Panc1 (cell line): ENCODE data around the gene BAD. TPM values are rescaled to one million over a fixed set of nuclear protein-coding genes. Genes with fewer than 3 reads are reported as not detected.

Source experiments
- ATAC-seq: fragments of 200-7000 bp; cut with Tn5 transposase; 2 replicates; pipeline ENCODE4 v1.9.1; 2020; ENCODE audit warnings: mild to moderate bottlenecking, moderate library complexity
- BruUV-seq: library from RNA; stranded (reverse); fragments of 400-500 nt; replicated peaks from 2 replicates; lab custom pipeline; 2021; lab: Mats Ljungman, UMichigan
- CTCF ChIA-PET: fragments of 300-600 bp; sonication (Branson Sonifier 250); formaldehyde crosslinking; loops from one replicate; lab custom pipeline; 2022; ENCODE audit warnings: antibody characterized with exemption; lab: Charles Lee
- POLR2A ChIA-PET: fragments of 300-600 bp; sonication (Branson Sonifier 250); formaldehyde crosslinking; loops from one replicate; lab custom pipeline; 2022; ENCODE audit warnings: antibody characterized with exemption; lab: Charles Lee
- DNase-seq: peaks from one replicate; pipeline ENCODE4 v3.0.0-alpha.2; 2010; ENCODE audit warnings: low read depth, low spot score
- H3K27ac ChIP-seq: 2 replicates; pipeline ENCODE4 v1.5.1; 2011; ENCODE audit warnings: mild to moderate bottlenecking, low read length, inconsistent platforms
- H3K27me3 ChIP-seq: fragments of 200-500 bp; sonication (Bioruptor generic); 2 replicates; pipeline ENCODE4 v1.6.0; 2014; ENCODE audit warnings: low read length, inconsistent platforms; ENCODE audit not compliant: control insufficient read depth, insufficient read depth
- H3K36me3 ChIP-seq: fragments of 200-500 bp; sonication (Bioruptor generic); 2 replicates; pipeline ENCODE4 v1.5.1; 2014; ENCODE audit warnings: inconsistent platforms, mild to moderate bottlenecking, low read length, moderate library complexity; ENCODE audit not compliant: control insufficient read depth, insufficient read depth
- H3K4me1 ChIP-seq: 2 replicates; pipeline ENCODE4 v1.5.1; 2011; ENCODE audit warnings: inconsistent platforms, mild to moderate bottlenecking, low read length, moderate library complexity; ENCODE audit not compliant: control insufficient read depth, insufficient read depth
- H3K4me3 ChIP-seq, 2 experiments: 2 replicates each; pipeline ENCODE4 v1.5.1; 2011 to 2012; ENCODE audit warnings: low read depth in 2 of 2, low read length in 2 of 2, mild to moderate bottlenecking in 2 of 2, inconsistent platforms in 1 of 2, moderate library complexity in 1 of 2
- H3K9me3 ChIP-seq: fragments of 200-500 bp; sonication (Bioruptor generic); 2 replicates; pipeline ENCODE4 v1.5.1; 2014; ENCODE audit warnings: low read depth, mild to moderate bottlenecking, inconsistent platforms, low read length, moderate library complexity; ENCODE audit not compliant: control insufficient read depth, insufficient read depth
- POLR2AphosphoS5 ChIP-seq: IDR thresholded peaks from 2 replicates; pipeline ENCODE4 v1.6.1; 2012; ENCODE audit warnings: mild to moderate bottlenecking, low read depth, low read length, moderate library complexity
- SIN3A ChIP-seq: IDR thresholded peaks from 2 replicates; pipeline ENCODE4 v1.6.1; 2012; ENCODE audit warnings: low read depth, mild to moderate bottlenecking, low read length, moderate library complexity, borderline replicate concordance; ENCODE audit not compliant: insufficient read depth
- TCF7L2 ChIP-seq: IDR thresholded peaks from 2 replicates; pipeline ENCODE4 v1.6.1; 2011; ENCODE audit warnings: mild to moderate bottlenecking, low read depth, low read length, inconsistent platforms
- in situ Hi-C: cut with HindIII; loops from 2 replicates; pipeline ENCODE4 v1.10.0; 2016; ENCODE audit warnings: low sequenced_read_pairs, low pct_unique_long_range_greater_than_20kb
- intact Hi-C: fragments of 100-400 bp; cut with micrococcal nuclease; formaldehyde crosslinking; loops from one replicate; pipeline ENCODE4 v1.10.0; 2022; ENCODE audit not compliant: unreplicated experiment
- total RNA-seq: library from RNA; stranded (reverse); gene quantifications from one replicate; pipeline ENCODE4 v1.2.1, GENCODE V29; 2021; ENCODE audit not compliant: unreplicated experiment
- TF ChIP-seq, protein P1 (sequence below), 2 experiments: IDR thresholded peaks; 2 replicates each; pipeline ENCODE4 v1.6.1; 2011 to 2012; ENCODE audit warnings: low read depth in 2 of 2, control low read depth in 1 of 2, low read length in 1 of 2, mild to moderate bottlenecking in 1 of 2, moderate library complexity in 1 of 2; ENCODE audit not compliant: insufficient read depth in 1 of 2
- TF ChIP-seq, protein P2 (sequence below): fragments of 450-650 bp; IDR thresholded peaks from 2 replicates; pipeline ENCODE4 v1.5.1; 2017; ENCODE audit warnings: mild to moderate bottlenecking

BAD gene
- total RNA-seq, 1 experiment from 2014 or later, result 77.7 TPM

DNA sequence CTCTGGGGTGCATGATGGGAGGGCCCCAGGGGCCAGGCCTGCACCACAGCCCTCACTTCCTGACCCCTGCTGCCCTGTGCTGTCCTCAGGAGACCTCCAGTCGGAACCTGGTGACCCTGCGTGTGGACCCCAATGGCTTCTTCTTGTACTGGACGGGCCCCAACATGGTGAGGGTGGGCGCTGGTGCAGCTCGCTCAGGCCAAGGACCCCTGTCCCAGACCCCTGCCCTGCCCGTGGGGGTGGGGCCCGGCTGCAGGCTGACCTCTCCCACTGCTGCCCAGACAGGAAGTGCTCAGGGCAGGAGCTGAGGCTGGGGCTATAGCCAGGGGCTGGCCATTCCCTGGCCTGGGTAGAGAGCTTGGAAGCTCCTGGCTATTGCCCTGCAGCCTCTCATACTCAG lies 30.1 kb downstream of the BAD start:
- Histone ChIP-seq H3K4me3 (no peak overlapping the region), H3K36me3 (peaks cover 3% of the 10 kb centered on the region; the same call in 1 of the 2 replicates), H3K27me3 (no peaks in the 10 kb centered on the region), H3K4me1 (peaks cover 24% of the 10 kb centered on the region), H3K27ac (no peak overlapping the region), H3K9me3 (no peaks in the 10 kb centered on the region)
- DNase-seq, result no peak
- no TSS peak for BruUV-seq
- TF ChIP-seq, protein P1, sequence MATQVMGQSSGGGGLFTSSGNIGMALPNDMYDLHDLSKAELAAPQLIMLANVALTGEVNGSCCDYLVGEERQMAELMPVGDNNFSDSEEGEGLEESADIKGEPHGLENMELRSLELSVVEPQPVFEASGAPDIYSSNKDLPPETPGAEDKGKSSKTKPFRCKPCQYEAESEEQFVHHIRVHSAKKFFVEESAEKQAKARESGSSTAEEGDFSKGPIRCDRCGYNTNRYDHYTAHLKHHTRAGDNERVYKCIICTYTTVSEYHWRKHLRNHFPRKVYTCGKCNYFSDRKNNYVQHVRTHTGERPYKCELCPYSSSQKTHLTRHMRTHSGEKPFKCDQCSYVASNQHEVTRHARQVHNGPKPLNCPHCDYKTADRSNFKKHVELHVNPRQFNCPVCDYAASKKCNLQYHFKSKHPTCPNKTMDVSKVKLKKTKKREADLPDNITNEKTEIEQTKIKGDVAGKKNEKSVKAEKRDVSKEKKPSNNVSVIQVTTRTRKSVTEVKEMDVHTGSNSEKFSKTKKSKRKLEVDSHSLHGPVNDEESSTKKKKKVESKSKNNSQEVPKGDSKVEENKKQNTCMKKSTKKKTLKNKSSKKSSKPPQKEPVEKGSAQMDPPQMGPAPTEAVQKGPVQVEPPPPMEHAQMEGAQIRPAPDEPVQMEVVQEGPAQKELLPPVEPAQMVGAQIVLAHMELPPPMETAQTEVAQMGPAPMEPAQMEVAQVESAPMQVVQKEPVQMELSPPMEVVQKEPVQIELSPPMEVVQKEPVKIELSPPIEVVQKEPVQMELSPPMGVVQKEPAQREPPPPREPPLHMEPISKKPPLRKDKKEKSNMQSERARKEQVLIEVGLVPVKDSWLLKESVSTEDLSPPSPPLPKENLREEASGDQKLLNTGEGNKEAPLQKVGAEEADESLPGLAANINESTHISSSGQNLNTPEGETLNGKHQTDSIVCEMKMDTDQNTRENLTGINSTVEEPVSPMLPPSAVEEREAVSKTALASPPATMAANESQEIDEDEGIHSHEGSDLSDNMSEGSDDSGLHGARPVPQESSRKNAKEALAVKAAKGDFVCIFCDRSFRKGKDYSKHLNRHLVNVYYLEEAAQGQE (IDR thresholded peaks at IDR 0.05; ENCODE audit: insufficient read depth in 1 of 2, low read depth in 2 of 2, low read length in 1 of 2), result no peak
- no peak for TF ChIP-seq TCF7L2
- TF ChIP-seq, protein P2, sequence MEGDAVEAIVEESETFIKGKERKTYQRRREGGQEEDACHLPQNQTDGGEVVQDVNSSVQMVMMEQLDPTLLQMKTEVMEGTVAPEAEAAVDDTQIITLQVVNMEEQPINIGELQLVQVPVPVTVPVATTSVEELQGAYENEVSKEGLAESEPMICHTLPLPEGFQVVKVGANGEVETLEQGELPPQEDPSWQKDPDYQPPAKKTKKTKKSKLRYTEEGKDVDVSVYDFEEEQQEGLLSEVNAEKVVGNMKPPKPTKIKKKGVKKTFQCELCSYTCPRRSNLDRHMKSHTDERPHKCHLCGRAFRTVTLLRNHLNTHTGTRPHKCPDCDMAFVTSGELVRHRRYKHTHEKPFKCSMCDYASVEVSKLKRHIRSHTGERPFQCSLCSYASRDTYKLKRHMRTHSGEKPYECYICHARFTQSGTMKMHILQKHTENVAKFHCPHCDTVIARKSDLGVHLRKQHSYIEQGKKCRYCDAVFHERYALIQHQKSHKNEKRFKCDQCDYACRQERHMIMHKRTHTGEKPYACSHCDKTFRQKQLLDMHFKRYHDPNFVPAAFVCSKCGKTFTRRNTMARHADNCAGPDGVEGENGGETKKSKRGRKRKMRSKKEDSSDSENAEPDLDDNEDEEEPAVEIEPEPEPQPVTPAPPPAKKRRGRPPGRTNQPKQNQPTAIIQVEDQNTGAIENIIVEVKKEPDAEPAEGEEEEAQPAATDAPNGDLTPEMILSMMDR, result no peak
- no peak for TF ChIP-seq POLR2AphosphoS5
- intact Hi-C loops, result no loop called here
- in situ Hi-C loops, result no loop called here
- ChIA-PET CTCF (interaction anchor here (0.6 kb wide), 1 partner anchor 31 kb away, joined by 6 read pairs; the partner anchor contains the start of gene GPR137), POLR2A (no interaction called here)
- no peak for ATAC-seq

GRCh38 chr11:64253481-64253880 lies 31.0 kb downstream of the BAD start:
- ChIA-PET CTCF (no interaction called here), POLR2A (no interaction called here)
- H3K27ac ChIP-seq, result peak overlapping the region; percentile 34; the same call in 1 of the 2 replicates
- H3K36me3 ChIP-seq, result peaks cover 3% of the 10 kb centered on the region; the same call in 1 of the 2 replicates
- no peak overlapping the region for H3K4me3 ChIP-seq
- in situ Hi-C loops (no loop called here), intact Hi-C loops (no loop called here)
- ATAC-seq (no peak), DNase-seq (no peak)
- H3K27me3 ChIP-seq, result no peaks in the 10 kb centered on the region
- TF ChIP-seq TCF7L2 (no peak), SIN3A (no peak), POLR2AphosphoS5 (no peak)
- TF ChIP-seq, protein P1 (IDR thresholded peaks at IDR 0.05; ENCODE audit: insufficient read depth in 1 of 2, low read depth in 2 of 2, low read length in 1 of 2), result no peak
- TF ChIP-seq, protein P2, result no peak
- no peaks in the 10 kb centered on the region for H3K9me3 ChIP-seq
- no TSS peak for BruUV-seq
- H3K4me1 ChIP-seq, result peaks cover 32% of the 10 kb centered on the region
